ENCODE data around the gene NONO.
A peak's percentile ranks its signal among the peaks of the same experiment; 100 is the strongest.

The NONO gene, protein sequence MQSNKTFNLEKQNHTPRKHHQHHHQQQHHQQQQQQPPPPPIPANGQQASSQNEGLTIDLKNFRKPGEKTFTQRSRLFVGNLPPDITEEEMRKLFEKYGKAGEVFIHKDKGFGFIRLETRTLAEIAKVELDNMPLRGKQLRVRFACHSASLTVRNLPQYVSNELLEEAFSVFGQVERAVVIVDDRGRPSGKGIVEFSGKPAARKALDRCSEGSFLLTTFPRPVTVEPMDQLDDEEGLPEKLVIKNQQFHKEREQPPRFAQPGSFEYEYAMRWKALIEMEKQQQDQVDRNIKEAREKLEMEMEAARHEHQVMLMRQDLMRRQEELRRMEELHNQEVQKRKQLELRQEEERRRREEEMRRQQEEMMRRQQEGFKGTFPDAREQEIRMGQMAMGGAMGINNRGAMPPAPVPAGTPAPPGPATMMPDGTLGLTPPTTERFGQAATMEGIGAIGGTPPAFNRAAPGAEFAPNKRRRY

DNA sequence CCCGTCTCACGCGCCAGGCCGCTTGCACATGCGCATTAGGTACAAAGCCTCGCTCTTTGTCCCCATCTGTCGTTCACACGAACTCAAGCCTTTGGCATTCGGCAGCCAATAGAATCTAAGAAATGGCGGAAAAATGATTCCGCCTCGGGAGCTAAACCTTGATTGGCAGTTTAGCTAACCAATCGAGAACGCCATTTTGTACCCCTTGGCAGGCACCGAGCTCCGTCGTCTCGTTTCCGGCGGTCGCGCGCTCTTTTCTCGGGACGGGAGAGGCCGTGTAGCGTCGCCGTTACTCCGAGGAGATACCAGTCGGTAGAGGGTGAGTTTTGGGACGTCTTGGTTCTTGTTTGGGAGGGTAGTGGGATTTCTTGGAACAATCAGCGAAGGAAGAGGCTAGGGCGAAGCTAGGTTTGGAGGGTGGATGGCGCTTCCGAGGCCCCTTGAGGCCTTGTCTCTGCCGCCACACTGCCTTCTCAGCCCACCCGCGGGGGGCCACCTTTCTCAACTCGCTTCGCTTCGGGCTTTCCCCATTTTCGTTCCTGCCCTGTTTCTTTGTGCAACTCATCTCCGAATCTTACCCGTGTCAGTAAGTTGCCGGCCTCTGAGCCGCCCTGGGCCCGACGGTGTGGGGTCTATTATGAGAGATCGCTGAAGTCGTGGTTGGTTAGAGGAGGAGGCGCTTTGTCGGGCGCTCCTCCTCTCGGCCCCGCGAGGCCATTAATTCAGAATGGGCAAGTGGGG, at the start of gene NONO:
Gene NONO (plus strand): TSS at position 233 of the 741 bp plus-strand sequence. CDS start 7,003 bp downstream, outside the sequence.
- H3F3A ChIP-seq (ENCODE audit: control insufficient read depth, insufficient read depth): no peaks in the 10 kb centered on the region
- no peak for TF ChIP-seq EZH2phosphoT487 (IDR thresholded peaks at IDR 0.05; ENCODE audit: borderline replicate concordance, low read length)
- TF ChIP-seq, protein P1, sequence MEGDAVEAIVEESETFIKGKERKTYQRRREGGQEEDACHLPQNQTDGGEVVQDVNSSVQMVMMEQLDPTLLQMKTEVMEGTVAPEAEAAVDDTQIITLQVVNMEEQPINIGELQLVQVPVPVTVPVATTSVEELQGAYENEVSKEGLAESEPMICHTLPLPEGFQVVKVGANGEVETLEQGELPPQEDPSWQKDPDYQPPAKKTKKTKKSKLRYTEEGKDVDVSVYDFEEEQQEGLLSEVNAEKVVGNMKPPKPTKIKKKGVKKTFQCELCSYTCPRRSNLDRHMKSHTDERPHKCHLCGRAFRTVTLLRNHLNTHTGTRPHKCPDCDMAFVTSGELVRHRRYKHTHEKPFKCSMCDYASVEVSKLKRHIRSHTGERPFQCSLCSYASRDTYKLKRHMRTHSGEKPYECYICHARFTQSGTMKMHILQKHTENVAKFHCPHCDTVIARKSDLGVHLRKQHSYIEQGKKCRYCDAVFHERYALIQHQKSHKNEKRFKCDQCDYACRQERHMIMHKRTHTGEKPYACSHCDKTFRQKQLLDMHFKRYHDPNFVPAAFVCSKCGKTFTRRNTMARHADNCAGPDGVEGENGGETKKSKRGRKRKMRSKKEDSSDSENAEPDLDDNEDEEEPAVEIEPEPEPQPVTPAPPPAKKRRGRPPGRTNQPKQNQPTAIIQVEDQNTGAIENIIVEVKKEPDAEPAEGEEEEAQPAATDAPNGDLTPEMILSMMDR (IDR thresholded peaks at IDR 0.05; ENCODE audit: low read depth, low read length, poor library complexity, severe bottlenecking): no peak
- peak within 1 kb of the TSS; percentile 93 for H3K4me3 ChIP-seq (ENCODE audit: low read length)
- peaks cover 5% of the 10 kb centered on the region; the same call in 1 of the 2 replicates for H4K20me1 ChIP-seq (ENCODE audit: control insufficient read depth, insufficient read depth, low read depth, low read length)
- peaks cover 41% of the 10 kb centered on the region for H3K36me3 ChIP-seq (ENCODE audit: control insufficient read depth, low read length)
- H3K27me3 ChIP-seq (ENCODE audit: control insufficient read depth, low read length): no peaks in the 10 kb centered on the region
- peak within 1 kb of the TSS; percentile 93 for H3K4me2 ChIP-seq (ENCODE audit: low read length)
- peaks cover 54% of the 10 kb centered on the region for H3K79me2 ChIP-seq (ENCODE audit: control insufficient read depth, low read length)
- peaks cover 18% of the 10 kb centered on the region for H3K4me1 ChIP-seq (ENCODE audit: control insufficient read depth, low read length)
- no peaks in the 10 kb centered on the region for H3K9me2 ChIP-seq (replicated peaks; ENCODE audit: control insufficient read depth, low read length)
- H3K27ac ChIP-seq (ENCODE audit: low read depth, low read length): peak within 1 kb of the TSS; percentile 76
- no peaks in the 10 kb centered on the region for H3K9me3 ChIP-seq (ENCODE audit: control insufficient read depth, insufficient read depth, low read length)

DNA sequence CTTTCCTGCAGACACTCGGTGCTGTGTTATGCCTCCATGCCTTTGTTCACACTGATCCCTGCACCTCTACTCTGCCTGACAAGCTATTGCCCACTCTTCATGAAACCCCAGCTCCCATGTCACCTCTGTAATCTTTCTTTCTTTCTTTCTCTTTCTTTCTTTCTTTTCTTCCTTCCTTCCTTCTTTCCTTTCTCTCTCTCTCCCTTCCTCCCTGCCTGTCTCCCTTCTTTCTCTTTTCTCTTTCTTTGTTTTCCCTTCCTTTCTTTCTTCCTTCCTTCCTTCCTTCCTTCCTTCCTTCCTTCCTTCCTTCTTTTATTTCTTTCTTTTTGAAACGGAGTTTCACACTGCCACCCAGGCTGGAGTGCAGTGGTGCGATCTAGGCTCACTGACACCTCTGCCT, 48.0 kb upstream of the NONO start:
- no peaks in the 10 kb centered on the region for H3K27me3 ChIP-seq (ENCODE audit: control insufficient read depth, low read length)
- H3K4me3 ChIP-seq (ENCODE audit: low read length): no peak overlapping the region
- peaks cover 1% of the 10 kb centered on the region; the same call in 1 of the 2 replicates for H3K36me3 ChIP-seq (ENCODE audit: control insufficient read depth, low read length)
- H3K9me2 ChIP-seq (replicated peaks; ENCODE audit: control insufficient read depth, low read length): no peaks in the 10 kb centered on the region
- no peaks in the 10 kb centered on the region for H4K20me1 ChIP-seq (ENCODE audit: control insufficient read depth, insufficient read depth, low read depth, low read length)
- no peak overlapping the region for H3K27ac ChIP-seq (ENCODE audit: low read depth, low read length)
- no peak for TF ChIP-seq EZH2phosphoT487 (IDR thresholded peaks at IDR 0.05; ENCODE audit: borderline replicate concordance, low read length)
- TF ChIP-seq, protein P1 (IDR thresholded peaks at IDR 0.05; ENCODE audit: low read depth, low read length, poor library complexity, severe bottlenecking): no peak
- no peaks in the 10 kb centered on the region for H3K4me1 ChIP-seq (ENCODE audit: control insufficient read depth, low read length)
- no peak overlapping the region for H3K4me2 ChIP-seq (ENCODE audit: low read length)
- no peaks in the 10 kb centered on the region for H3F3A ChIP-seq (ENCODE audit: control insufficient read depth, insufficient read depth)
- no peaks in the 10 kb centered on the region for H3K9me3 ChIP-seq (ENCODE audit: control insufficient read depth, insufficient read depth, low read length)
- H3K79me2 ChIP-seq (ENCODE audit: control insufficient read depth, low read length): no peaks in the 10 kb centered on the region

DNA sequence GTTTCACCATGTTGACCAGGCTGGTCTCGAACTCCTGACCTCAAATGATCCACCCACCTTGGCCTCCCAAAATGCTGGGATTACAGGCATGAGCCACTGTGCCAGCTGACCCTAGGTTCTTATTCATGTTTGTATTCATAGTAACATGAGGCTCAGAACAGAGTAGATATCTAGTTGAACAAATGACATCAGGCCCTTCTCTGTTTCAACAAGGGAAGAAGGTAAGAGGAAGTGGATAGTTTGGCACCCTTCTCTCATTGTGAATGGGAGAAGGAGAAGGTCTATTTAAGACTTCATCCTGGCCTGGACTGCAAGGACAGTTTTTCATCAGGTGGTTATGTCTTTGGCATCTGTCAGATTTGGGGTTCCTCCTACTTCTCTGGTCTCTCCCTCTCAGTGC, 46.6 kb upstream of the NONO start:
- Histone ChIP-seq H3F3A (ENCODE audit: control insufficient read depth, insufficient read depth) (no peaks in the 10 kb centered on the region), H3K79me2 (ENCODE audit: control insufficient read depth, low read length) (no peaks in the 10 kb centered on the region), H3K4me3 (ENCODE audit: low read length) (no peak overlapping the region), H3K4me1 (ENCODE audit: control insufficient read depth, low read length) (no peaks in the 10 kb centered on the region), H3K36me3 (ENCODE audit: control insufficient read depth, low read length) (peaks cover 11% of the 10 kb centered on the region; the same call in 1 of the 2 replicates), H3K27me3 (ENCODE audit: control insufficient read depth, low read length) (no peaks in the 10 kb centered on the region), H3K27ac (ENCODE audit: low read depth, low read length) (no peak overlapping the region), H4K20me1 (ENCODE audit: control insufficient read depth, insufficient read depth, low read depth, low read length) (no peaks in the 10 kb centered on the region), H3K4me2 (ENCODE audit: low read length) (no peak overlapping the region), H3K9me2 (replicated peaks; ENCODE audit: control insufficient read depth, low read length) (no peaks in the 10 kb centered on the region), H3K9me3 (ENCODE audit: control insufficient read depth, insufficient read depth, low read length) (no peaks in the 10 kb centered on the region)
- TF ChIP-seq, protein P1 (IDR thresholded peaks at IDR 0.05; ENCODE audit: low read depth, low read length, poor library complexity, severe bottlenecking): no peak
- TF ChIP-seq EZH2phosphoT487 (IDR thresholded peaks at IDR 0.05; ENCODE audit: borderline replicate concordance, low read length): no peak
